ENCODE results near the gene TFPI2. TPM values are rescaled to one million over a fixed set of nuclear protein-coding genes. Genes with fewer than 3 reads are reported as not detected.
"Not testable (repeated sequence)": the region's sequence is repeated elsewhere in the genome, so short reads cannot be mapped to it uniquely, and the experiment has no call there.

The TFPI2 gene
- total RNA-seq, 4 donors from 2014 or later: 0.67 to 1.9 (median 0.95) TPM; not detected in 1

DNA sequence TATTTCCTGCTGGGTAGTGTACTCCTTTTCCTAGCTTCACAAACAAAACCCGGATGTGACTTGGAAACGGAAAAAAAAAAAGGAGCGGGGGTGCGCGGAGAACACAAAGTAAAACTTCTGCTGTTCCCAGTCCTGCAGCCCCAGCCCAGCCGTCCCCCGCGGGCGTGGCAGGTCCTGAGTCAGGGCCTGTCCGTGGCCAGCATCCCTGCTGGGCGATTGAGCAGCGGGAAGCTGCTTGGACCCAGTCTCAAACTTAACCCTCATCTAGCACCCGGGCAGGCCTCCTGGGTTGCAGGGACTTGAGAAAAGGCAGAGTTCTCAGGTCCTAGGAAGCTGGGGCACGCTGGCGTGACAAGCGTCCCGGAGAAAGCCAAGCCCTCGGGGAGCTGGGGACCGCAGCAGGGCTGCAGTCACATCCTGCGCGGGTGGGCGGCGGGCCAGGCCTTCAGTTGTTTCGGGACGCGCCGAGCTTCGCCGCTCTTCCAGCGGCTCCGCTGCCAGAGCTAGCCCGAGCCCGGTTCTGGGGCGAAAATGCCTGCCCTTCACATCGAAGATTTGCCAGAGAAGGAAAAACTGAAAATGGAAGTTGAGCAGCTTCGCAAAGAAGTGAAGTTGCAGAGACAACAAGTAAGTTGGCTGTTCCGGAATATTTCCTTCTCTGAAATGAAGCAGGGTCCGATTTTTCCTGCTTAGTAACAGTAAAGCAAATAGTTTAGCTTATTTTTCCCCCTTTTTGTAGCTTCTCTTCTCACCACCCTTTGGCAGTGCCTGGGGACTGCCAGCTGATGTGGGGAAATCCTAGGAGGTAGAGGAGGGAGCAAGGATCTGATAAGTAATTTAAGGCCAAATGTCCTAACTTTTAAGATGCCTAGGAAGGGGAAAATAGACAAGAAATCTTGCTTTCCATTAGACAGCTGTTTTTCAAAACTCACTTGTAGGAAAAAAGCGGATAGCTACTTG lies 31.3 kb upstream of the TFPI2 start, which contains the start of gene GNG11:
TSS of gene GNG11 (plus strand) at position 129 of the 960 bp plus-strand sequence. CDS start at position 532, 403 bp downstream.
- Histone ChIP-seq H3K4me3 (peak within 1 kb of the TSS; percentile 40 to 77 (median 52)), H3K36me3 (no peaks in the 10 kb centered on the region), H3K4me1 (peaks cover 0 to 7% (median 0%) of the 10 kb centered on the region in 3 donors), H3K27me3 (no peaks in the 10 kb centered on the region), H3K9me3 (no peaks in the 10 kb centered on the region), H3K27ac (peak within 1 kb of the TSS; percentile 67 to 93 (median 80))
- intact Hi-C loops (cut with DNase I): no loop called here
- TF ChIP-seq POLR2A (IDR thresholded peaks at IDR 0.05): peak in 2 of 4 donors; percentile 38 to 46
- TF ChIP-seq, protein P1, sequence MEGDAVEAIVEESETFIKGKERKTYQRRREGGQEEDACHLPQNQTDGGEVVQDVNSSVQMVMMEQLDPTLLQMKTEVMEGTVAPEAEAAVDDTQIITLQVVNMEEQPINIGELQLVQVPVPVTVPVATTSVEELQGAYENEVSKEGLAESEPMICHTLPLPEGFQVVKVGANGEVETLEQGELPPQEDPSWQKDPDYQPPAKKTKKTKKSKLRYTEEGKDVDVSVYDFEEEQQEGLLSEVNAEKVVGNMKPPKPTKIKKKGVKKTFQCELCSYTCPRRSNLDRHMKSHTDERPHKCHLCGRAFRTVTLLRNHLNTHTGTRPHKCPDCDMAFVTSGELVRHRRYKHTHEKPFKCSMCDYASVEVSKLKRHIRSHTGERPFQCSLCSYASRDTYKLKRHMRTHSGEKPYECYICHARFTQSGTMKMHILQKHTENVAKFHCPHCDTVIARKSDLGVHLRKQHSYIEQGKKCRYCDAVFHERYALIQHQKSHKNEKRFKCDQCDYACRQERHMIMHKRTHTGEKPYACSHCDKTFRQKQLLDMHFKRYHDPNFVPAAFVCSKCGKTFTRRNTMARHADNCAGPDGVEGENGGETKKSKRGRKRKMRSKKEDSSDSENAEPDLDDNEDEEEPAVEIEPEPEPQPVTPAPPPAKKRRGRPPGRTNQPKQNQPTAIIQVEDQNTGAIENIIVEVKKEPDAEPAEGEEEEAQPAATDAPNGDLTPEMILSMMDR (IDR thresholded peaks at IDR 0.05): no peak
- peak; percentile 17 for DNase-seq
- WGBS, 2 donors: 5 to 10% methylated on average over 8 to 14 of the region's 39 CpGs

DNA sequence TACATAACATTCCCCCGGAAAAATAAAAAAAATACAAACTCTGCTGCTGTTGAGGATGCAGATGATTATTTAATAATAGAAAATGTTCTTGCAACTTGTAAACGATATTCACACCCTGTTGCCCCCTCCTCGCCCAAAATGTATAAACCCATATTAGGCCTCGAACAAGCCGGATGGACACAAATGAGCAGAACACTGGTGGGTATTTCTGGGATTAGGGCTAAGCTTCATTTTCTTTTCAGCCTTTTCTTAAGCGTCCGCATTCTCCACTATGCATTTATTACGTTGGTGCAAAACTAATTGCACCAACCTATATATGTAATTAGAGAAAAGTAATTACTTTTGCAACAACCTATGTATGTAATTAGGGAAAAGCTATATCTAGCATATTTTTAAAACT lies 30.6 kb upstream of the TFPI2 start:
- TF ChIP-seq, protein P1 (IDR thresholded peaks at IDR 0.05): no peak
- no peak for TF ChIP-seq POLR2A (IDR thresholded peaks at IDR 0.05)
- H3K4me3 ChIP-seq: peak overlapping the region; percentile 40 to 77 (median 52)
- peaks cover 0 to 6% (median 0%) of the 10 kb centered on the region in 3 donors for H3K4me1 ChIP-seq
- peak overlapping the region; percentile 20 to 93 (median 80) for H3K27ac ChIP-seq
- 41 to 68% methylated on average over 8 of the region's 8 CpGs for WGBS, 2 donors
- H3K27me3 ChIP-seq: no peaks in the 10 kb centered on the region
- H3K36me3 ChIP-seq: no peaks in the 10 kb centered on the region
- no peak for DNase-seq
- intact Hi-C loops (cut with DNase I): no loop called here
- no peaks in the 10 kb centered on the region for H3K9me3 ChIP-seq

DNA sequence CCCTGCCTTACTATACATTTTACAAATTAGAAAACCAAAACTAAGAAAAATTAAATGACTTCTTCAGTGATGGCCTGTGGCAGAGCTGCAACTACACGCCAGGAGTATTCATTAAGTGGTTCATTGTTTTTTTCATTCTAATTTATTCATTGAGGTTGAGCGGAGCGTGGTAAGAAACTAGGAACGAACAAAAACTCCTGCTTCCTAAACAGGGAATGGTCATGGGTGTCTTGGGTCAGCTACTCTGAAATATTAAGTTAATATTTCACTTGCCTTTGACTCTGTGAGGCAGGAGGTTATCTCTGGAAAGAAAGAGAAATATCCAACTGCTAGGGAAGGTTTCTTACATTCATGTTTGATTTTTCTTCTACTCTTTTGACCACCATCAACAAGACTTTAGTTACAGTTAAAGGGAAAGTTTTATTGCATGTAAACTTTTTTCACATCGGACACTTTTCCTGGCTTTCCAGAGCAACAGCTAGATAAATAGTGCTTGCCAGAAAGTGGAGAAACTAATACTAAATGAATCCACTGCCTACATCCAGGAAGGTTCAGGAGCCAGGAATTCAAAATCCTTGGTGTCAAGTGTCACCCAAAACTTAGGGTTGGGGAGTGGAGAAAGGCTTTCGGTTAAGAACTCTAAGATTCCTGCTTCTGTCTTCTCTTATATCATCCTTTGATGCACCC lies 30.1 kb upstream of the TFPI2 start:
- 58 to 72% methylated on average over 6 of the region's 6 CpGs for WGBS, 2 donors
- Histone ChIP-seq H3K9me3 (no peaks in the 10 kb centered on the region), H3K36me3 (no peaks in the 10 kb centered on the region), H3K4me3 (peak overlapping the region in 3 of 4 donors; percentile 52 to 77 (median 52)), H3K4me1 (peaks cover 0 to 6% (median 0%) of the 10 kb centered on the region in 3 donors), H3K27me3 (no peaks in the 10 kb centered on the region), H3K27ac (peak overlapping the region; percentile 20 to 93 (median 80))
- no peak for TF ChIP-seq POLR2A (IDR thresholded peaks at IDR 0.05)
- TF ChIP-seq, protein P1 (IDR thresholded peaks at IDR 0.05): no peak
- intact Hi-C loops (cut with DNase I): no loop called here
- DNase-seq: no peak

DNA sequence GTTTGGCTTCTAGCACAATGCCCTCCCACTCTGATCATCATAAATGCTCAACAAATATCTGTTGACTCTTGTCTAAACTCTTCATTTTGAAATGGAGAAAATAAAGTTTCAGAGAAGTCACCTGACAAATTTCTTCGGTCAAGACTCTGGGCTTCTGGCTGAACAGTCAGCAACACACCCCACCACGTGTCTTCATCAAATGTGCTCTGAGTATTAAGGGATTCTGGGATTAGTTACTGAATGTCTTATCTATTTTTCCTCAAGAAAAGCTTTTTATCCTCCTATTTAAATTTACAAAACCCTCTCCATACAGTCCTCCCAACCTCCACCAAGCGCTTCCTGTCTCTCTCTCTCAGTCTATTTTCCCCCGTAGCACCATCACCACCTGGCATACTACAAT lies 25.8 kb upstream of the TFPI2 start:
- H3K4me3 ChIP-seq; DNase-seq; H3K9me3 ChIP-seq; intact Hi-C loops (cut with DNase I); H3K36me3 ChIP-seq; H3K4me1 ChIP-seq; H3K27me3 ChIP-seq; H3K27ac ChIP-seq: not testable (repeated sequence)
- WGBS, 2 donors: 60 to 78% methylated on average over 4 of the region's 4 CpGs

DNA sequence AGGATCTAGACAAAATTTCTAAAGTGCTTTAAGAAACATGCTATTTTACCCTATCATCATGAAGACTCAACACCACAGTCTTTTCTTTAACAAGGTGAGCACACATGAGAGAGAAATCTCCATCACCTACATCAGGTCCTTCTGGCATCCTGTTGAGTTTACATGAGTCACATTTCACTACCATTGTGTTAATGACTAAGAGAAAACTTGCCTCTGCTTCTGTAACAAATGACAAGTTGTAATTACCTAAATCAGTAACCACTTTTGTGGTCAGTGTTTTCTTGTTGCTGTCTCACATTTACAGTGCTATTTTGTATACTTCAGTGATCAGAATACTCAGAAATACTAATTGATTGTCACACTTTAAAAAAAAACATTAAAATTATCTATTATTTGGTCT lies 25.3 kb upstream of the TFPI2 start:
- H3K27me3 ChIP-seq; H3K9me3 ChIP-seq; DNase-seq; intact Hi-C loops (cut with DNase I); H3K4me3 ChIP-seq; H3K4me1 ChIP-seq; H3K36me3 ChIP-seq: not testable (repeated sequence)
- peak overlapping the region in 1 of 4 donors; percentile 30 for H3K27ac ChIP-seq

DNA sequence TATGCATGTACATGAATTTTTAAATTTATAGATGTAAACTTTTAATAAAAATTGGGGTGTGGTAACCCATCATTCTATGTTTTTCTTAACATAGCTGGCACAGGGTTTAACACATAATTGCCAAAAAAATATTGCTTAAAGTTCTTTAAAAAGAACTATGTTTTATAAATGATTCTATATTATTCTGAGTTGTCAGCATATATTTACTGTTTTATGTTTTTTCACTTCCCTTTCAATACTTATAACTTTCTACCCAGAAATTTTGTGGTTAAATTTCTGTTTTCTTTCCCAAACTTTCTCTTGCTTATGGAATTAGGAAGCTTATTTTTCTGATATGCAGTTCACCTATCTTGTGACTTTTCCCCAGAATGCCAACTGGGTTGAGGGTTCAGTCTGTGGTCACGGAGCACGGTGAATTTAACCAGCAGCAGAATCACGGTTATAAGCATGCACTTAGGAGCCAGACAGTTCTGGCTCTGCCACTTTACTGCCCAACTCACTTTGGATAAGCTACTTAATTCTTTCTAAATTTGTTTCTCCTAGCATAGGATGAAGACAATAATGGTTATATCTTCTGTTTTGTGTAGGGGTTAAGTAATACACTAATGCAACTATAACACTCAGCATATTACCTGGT lies 24.8 kb upstream of the TFPI2 start:
- peak overlapping the region in 1 of 4 donors; percentile 30 for H3K27ac ChIP-seq
- H3K36me3 ChIP-seq; intact Hi-C loops (cut with DNase I); H3K27me3 ChIP-seq; DNase-seq; H3K4me3 ChIP-seq; H3K9me3 ChIP-seq: not testable (repeated sequence)
- H3K4me1 ChIP-seq: peaks cover 0 to 14% (median 0%) of the 10 kb centered on the region in 3 donors
- 16% methylated on average over 3 of the region's 3 CpGs; no CpG with 5 or more reads in 1 of the 2 donors for WGBS, 2 donors

All from esophagus squamous epithelium (tissue), 5 donors.